Activated CD4-positive, alpha-beta memory T cell treated with anti-CD3 and anti-CD28 coated beads for 36 hours (primary cell): ENCODE results near the gene PRKCD. TPM values are rescaled to one million over a fixed set of nuclear protein-coding genes. Genes with fewer than 3 reads are reported as not detected.

Experiments used
- CTCF ChIA-PET: fragments of 350-600 bp; sonication (Branson Sonifier 250); formaldehyde crosslinking; loops from one replicate; lab custom pipeline; 2021; ENCODE audit warnings: antibody characterized with exemption, inconsistent platforms; lab: Charles Lee
- POLR2A ChIA-PET: fragments of 350-600 bp; sonication (Branson Sonifier 250); formaldehyde crosslinking; loops from one replicate; lab custom pipeline; 2021; ENCODE audit warnings: antibody characterized with exemption; lab: Charles Lee
- DNase-seq: peaks from one replicate; pipeline ENCODE4 v3.0.0-alpha.2; 2020
- H3K27ac Mint-ChIP-seq: one replicate; pipeline ENCODE4 v1.8.0; 2021; ENCODE audit warnings: mixed read lengths
- H3K27me3 Mint-ChIP-seq: one replicate; pipeline ENCODE4 v1.8.0; 2021; ENCODE audit warnings: mixed read lengths
- H3K36me3 Mint-ChIP-seq: one replicate; pipeline ENCODE4 v1.8.0; 2021; ENCODE audit warnings: mixed read lengths
- H3K4me1 Mint-ChIP-seq: one replicate; pipeline ENCODE4 v1.8.0; 2021; ENCODE audit warnings: low read depth, mixed read lengths
- H3K4me3 Mint-ChIP-seq: one replicate; pipeline ENCODE4 v1.8.0; 2021; ENCODE audit warnings: mild to moderate bottlenecking, mixed read lengths
- H3K9me3 Mint-ChIP-seq: one replicate; pipeline ENCODE4 v1.8.0; 2021; ENCODE audit warnings: mixed read lengths
- intact Hi-C: fragments of 100-400 bp; cut with micrococcal nuclease; formaldehyde crosslinking; loops from one replicate; pipeline ENCODE4 v1.15.1; 2023
- total RNA-seq, 2 experiments: library from RNA; stranded (reverse); gene quantifications; one replicate each; pipeline ENCODE4 v1.2.3, GENCODE V29; 2021

The PRKCD gene
- total RNA-seq, 2 experiments from 2014 or later, result 23.8 to 25.9 TPM

- intact Hi-C loops, result no loop called here
- CTCF ChIA-PET, result interaction anchor here (0.6 to 1.6 kb wide), 2 partner anchors 73 to 294 kb away, joined by 5 read pairs; no protein-coding TSS in a partner anchor
- H3K9me3 Mint-ChIP-seq, result no peaks in the 10 kb centered on the region
- no peak overlapping the region for H3K27ac Mint-ChIP-seq
- no peaks in the 10 kb centered on the region for H3K27me3 Mint-ChIP-seq
- H3K36me3 Mint-ChIP-seq, result peaks cover 8% of the 10 kb centered on the region
- POLR2A ChIA-PET, result no interaction called here
- no peaks in the 10 kb centered on the region for H3K4me1 Mint-ChIP-seq
- no peak overlapping the region for H3K4me3 Mint-ChIP-seq
- no peak for DNase-seq
These were observed 26.4 kb downstream of the PRKCD start for GRCh38 chr3:53187430-53187829.

- H3K36me3 Mint-ChIP-seq, result peaks cover 8% of the 10 kb centered on the region
- DNase-seq, result no peak
- H3K4me1 Mint-ChIP-seq, result no peaks in the 10 kb centered on the region
- H3K27ac Mint-ChIP-seq, result no peak overlapping the region
- no peaks in the 10 kb centered on the region for H3K27me3 Mint-ChIP-seq
- intact Hi-C loops, result no loop called here
- ChIA-PET CTCF (interaction anchor here (1.6 kb wide), 1 partner anchor 74 kb away, joined by 5 read pairs; no protein-coding TSS in a partner anchor), POLR2A (no interaction called here)
- no peaks in the 10 kb centered on the region for H3K9me3 Mint-ChIP-seq
- no peak overlapping the region for H3K4me3 Mint-ChIP-seq
These were observed 27.2 kb downstream of the PRKCD start for GRCh38 chr3:53188136-53188685.

- no peaks in the 10 kb centered on the region for H3K4me1 Mint-ChIP-seq
- no peaks in the 10 kb centered on the region for H3K9me3 Mint-ChIP-seq
- H3K27ac Mint-ChIP-seq, result no peak overlapping the region
- POLR2A ChIA-PET, result no interaction called here
- CTCF ChIA-PET, result interaction anchor here (1.1 to 1.6 kb wide), 3 partner anchors 28 to 77 kb away, joined by 3 to 5 read pairs (median 5); partner anchors contain the start of gene PRKCD
- intact Hi-C loops, result no loop called here
- peaks cover 8% of the 10 kb centered on the region for H3K36me3 Mint-ChIP-seq
- DNase-seq, result no peak
- no peak overlapping the region for H3K4me3 Mint-ChIP-seq
- no peaks in the 10 kb centered on the region for H3K27me3 Mint-ChIP-seq
These were observed 27.7 kb downstream of the PRKCD start for GRCh38 chr3:53188720-53189119.

- no peaks in the 10 kb centered on the region for H3K4me1 Mint-ChIP-seq
- H3K4me3 Mint-ChIP-seq, result no peak overlapping the region
- no peak overlapping the region for H3K27ac Mint-ChIP-seq
- peaks cover 8% of the 10 kb centered on the region for H3K36me3 Mint-ChIP-seq
- H3K27me3 Mint-ChIP-seq, result no peaks in the 10 kb centered on the region
- DNase-seq, result no peak
- ChIA-PET CTCF (interaction anchor here (1.1 to 1.6 kb wide), 2 partner anchors 29 to 77 kb away, joined by 3 to 5 read pairs; partner anchors contain the start of gene PRKCD), POLR2A (no interaction called here)
- H3K9me3 Mint-ChIP-seq, result no peaks in the 10 kb centered on the region
- intact Hi-C loops, result no loop called here
These were observed 28.3 kb downstream of the PRKCD start for GRCh38 chr3:53189276-53189675.

GRCh38 chr3:53190659-53191058, 29.6 kb downstream of the PRKCD start:
- Mint-ChIP-seq H3K4me3 (no peak overlapping the region), H3K27ac (no peak overlapping the region), H3K4me1 (no peaks in the 10 kb centered on the region), H3K9me3 (no peaks in the 10 kb centered on the region), H3K27me3 (no peaks in the 10 kb centered on the region), H3K36me3 (peaks cover 6% of the 10 kb centered on the region)
- ChIA-PET CTCF (interaction anchor here (0.8 to 2.5 kb wide), 2 partner anchors 76 to 80 kb away, joined by 3 to 11 read pairs; no protein-coding TSS in a partner anchor), POLR2A (no interaction called here)
- DNase-seq, result no peak
- intact Hi-C loops, result no loop called here

- H3K4me3 Mint-ChIP-seq, result no peak overlapping the region
- peaks cover 5% of the 10 kb centered on the region for H3K4me1 Mint-ChIP-seq
- intact Hi-C loops, result no loop called here
- H3K27ac Mint-ChIP-seq, result no peak overlapping the region
- ChIA-PET POLR2A (no interaction called here), CTCF (interaction anchor here (0.7 to 2.5 kb wide), 5 partner anchors 58 to 82 kb away, joined by 3 to 11 read pairs (median 3); no protein-coding TSS in a partner anchor)
- H3K27me3 Mint-ChIP-seq, result no peaks in the 10 kb centered on the region
- DNase-seq, result no peak
- H3K36me3 Mint-ChIP-seq, result peaks cover 5% of the 10 kb centered on the region
- no peaks in the 10 kb centered on the region for H3K9me3 Mint-ChIP-seq
These were observed 30.9 kb downstream of the PRKCD start for GRCh38 chr3:53191836-53192480.

GRCh38 chr3:53192608-53193007, 31.6 kb downstream of the PRKCD start:
- peaks cover 5% of the 10 kb centered on the region for H3K36me3 Mint-ChIP-seq
- peaks cover 7% of the 10 kb centered on the region for H3K4me1 Mint-ChIP-seq
- H3K27ac Mint-ChIP-seq, result no peak overlapping the region
- ChIA-PET CTCF (interaction anchor here (1.6 to 2.5 kb wide), 2 partner anchors 58 to 78 kb away, joined by 11 read pairs; no protein-coding TSS in a partner anchor), POLR2A (no interaction called here)
- intact Hi-C loops, result no loop called here
- no peaks in the 10 kb centered on the region for H3K27me3 Mint-ChIP-seq
- H3K4me3 Mint-ChIP-seq, result no peak overlapping the region
- H3K9me3 Mint-ChIP-seq, result no peaks in the 10 kb centered on the region
- DNase-seq, result no peak

- Mint-ChIP-seq H3K4me1 (peaks cover 7% of the 10 kb centered on the region), H3K36me3 (peaks cover 5% of the 10 kb centered on the region), H3K27me3 (no peaks in the 10 kb centered on the region), H3K4me3 (no peak overlapping the region), H3K9me3 (no peaks in the 10 kb centered on the region), H3K27ac (no peak overlapping the region)
- intact Hi-C loops, result no loop called here
- CTCF ChIA-PET, result interaction anchor here (1.6 to 5.9 kb wide), 3 partner anchors 59 to 79 kb away, joined by 11 to 124 read pairs (median 11); no protein-coding TSS in a partner anchor
- POLR2A ChIA-PET, result no interaction called here
- DNase-seq, result no peak
These were observed 32.6 kb downstream of the PRKCD start for GRCh38 chr3:53193466-53194209.

GRCh38 chr3:53194210-53195065, 33.4 kb downstream of the PRKCD start:
- H3K9me3 Mint-ChIP-seq, result no peaks in the 10 kb centered on the region
- peaks cover 7% of the 10 kb centered on the region for H3K4me1 Mint-ChIP-seq
- POLR2A ChIA-PET, result interaction anchor here (1.0 kb wide), 1 partner anchor 60 kb away, joined by 4 read pairs; no protein-coding TSS in a partner anchor
- no peaks in the 10 kb centered on the region for H3K27me3 Mint-ChIP-seq
- CTCF ChIA-PET, result interaction anchor here (1.0 to 5.9 kb wide), 12 partner anchors 12 to 357 kb away, joined by 3 to 141 read pairs (median 6); partner anchors contain the start of gene PRKCD
- intact Hi-C loops, result no loop called here
- H3K4me3 Mint-ChIP-seq, result no peak overlapping the region
- no peak overlapping the region for H3K27ac Mint-ChIP-seq
- DNase-seq, result no peak
- peaks cover 5% of the 10 kb centered on the region for H3K36me3 Mint-ChIP-seq

GRCh38 chr3:53195066-53195450, 34.0 kb downstream of the PRKCD start:
- peaks cover 3% of the 10 kb centered on the region for H3K36me3 Mint-ChIP-seq
- intact Hi-C loops, result no loop called here
- peaks cover 7% of the 10 kb centered on the region for H3K4me1 Mint-ChIP-seq
- H3K4me3 Mint-ChIP-seq, result no peak overlapping the region
- POLR2A ChIA-PET, result interaction anchor here (1.0 kb wide), 1 partner anchor 60 kb away, joined by 4 read pairs; no protein-coding TSS in a partner anchor
- H3K9me3 Mint-ChIP-seq, result no peaks in the 10 kb centered on the region
- DNase-seq, result no peak
- H3K27ac Mint-ChIP-seq, result no peak overlapping the region
- CTCF ChIA-PET, result interaction anchor here (0.9 to 5.9 kb wide), 18 partner anchors 12 to 358 kb away, joined by 3 to 141 read pairs (median 6); partner anchors contain the start of gene PRKCD
- H3K27me3 Mint-ChIP-seq, result no peaks in the 10 kb centered on the region
